ENCODE data around the gene FBRS. TPM values are rescaled to one million over a fixed set of nuclear protein-coding genes. Genes with fewer than 3 reads are reported as not detected.

The FBRS gene
- total and polyA plus RNA-seq, 2 of the 13 experiments (the other 11 are each of a cell fraction or from before 2014, with no cell fraction given): 13.7 to 16.2 TPM

DNA sequence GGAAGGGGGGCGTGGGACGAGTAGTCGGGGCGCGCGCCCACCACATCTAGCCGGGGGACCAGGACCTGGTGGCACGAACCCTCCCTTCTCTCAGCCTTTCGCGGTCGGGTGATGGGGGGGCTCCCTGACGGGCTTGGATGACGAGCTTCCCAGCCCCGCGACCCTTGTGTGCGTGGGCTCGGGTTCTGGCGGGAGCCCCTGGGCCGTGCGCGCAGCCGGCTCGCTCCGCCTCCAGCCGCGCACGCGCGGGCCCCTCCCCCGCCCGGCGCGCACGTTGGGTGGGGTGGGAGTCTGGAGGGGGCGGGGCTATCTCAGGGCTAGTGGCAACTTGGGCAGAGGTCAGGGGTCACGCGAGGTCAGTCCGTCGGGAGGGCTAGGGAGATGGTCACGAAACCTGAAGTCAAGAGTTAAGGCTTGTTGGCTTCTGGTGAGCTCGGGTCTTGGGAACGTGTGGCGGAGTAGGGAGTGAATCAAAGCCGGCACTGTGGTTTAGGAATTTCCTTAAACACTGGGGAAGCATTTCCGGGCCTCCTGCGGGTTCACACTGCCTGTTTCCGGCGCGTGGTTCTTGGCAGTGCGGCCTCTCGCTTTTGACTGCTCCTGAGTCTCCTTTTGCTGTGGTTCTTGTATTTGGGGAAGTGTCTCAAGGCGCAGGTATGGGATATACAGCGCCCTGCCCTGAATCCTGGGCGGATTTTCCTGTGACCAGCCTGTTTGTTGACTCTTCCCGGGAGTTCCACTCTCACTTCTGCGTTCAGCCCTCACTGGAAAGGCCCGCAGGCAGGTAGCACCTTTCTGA is 40.8 kb downstream of the FBRS start, which contains the start of gene SRCAP (continued):
- TF ChIP-seq ZBTB34 (CRISPR knock-in tag; IDR thresholded peaks at IDR 0.05) (peak; percentile 7; the same call in 1 of the 2 replicates), ZSCAN20 (CRISPR knock-in tag; IDR thresholded peaks at IDR 0.05; ENCODE audit: borderline replicate concordance) (no peak), MIER3 (CRISPR knock-in tag; IDR thresholded peaks at IDR 0.05; ENCODE audit: borderline replicate concordance) (peak; percentile 26; the same call in 1 of the 2 replicates), KDM5A (IDR thresholded peaks at IDR 0.05; ENCODE audit: borderline replicate concordance, low read length) (peak; percentile 72), ZNF451 (CRISPR knock-in tag; IDR thresholded peaks at IDR 0.05) (no peak), EEA1 (CRISPR knock-in tag; IDR thresholded peaks at IDR 0.05; ENCODE audit: borderline replicate concordance) (peak; percentile 80; the same call in 1 of the 2 replicates), ETS1 (CRISPR knock-in tag; IDR thresholded peaks at IDR 0.05) (peak; percentile 85; the same call in 1 of the 2 replicates), ZNF367 (CRISPR knock-in tag; IDR thresholded peaks at IDR 0.05; ENCODE audit: borderline replicate concordance) (no peak), SSRP1 (CRISPR knock-in tag; IDR thresholded peaks at IDR 0.05) (peak; percentile 64; the same call in 1 of the 2 replicates), ZNF362 (CRISPR knock-in tag; IDR thresholded peaks at IDR 0.05; ENCODE audit: borderline replicate concordance) (no peak), ZNF142 (CRISPR knock-in tag; IDR thresholded peaks at IDR 0.05) (peak; percentile 41; the same call in 1 of the 2 replicates), CREM (IDR thresholded peaks at IDR 0.05) (peak; percentile 63), CREM (CRISPR knock-in tag; IDR thresholded peaks at IDR 0.05) (no peak), CBX2 (IDR thresholded peaks at IDR 0.05; ENCODE audit: low read depth, low read length) (no peak), CBX2 (CRISPR knock-in tag; IDR thresholded peaks at IDR 0.05; ENCODE audit: low read depth) (peak; percentile 87; the same call in 1 of the 2 replicates)
- TF ChIP-seq, protein P1, sequence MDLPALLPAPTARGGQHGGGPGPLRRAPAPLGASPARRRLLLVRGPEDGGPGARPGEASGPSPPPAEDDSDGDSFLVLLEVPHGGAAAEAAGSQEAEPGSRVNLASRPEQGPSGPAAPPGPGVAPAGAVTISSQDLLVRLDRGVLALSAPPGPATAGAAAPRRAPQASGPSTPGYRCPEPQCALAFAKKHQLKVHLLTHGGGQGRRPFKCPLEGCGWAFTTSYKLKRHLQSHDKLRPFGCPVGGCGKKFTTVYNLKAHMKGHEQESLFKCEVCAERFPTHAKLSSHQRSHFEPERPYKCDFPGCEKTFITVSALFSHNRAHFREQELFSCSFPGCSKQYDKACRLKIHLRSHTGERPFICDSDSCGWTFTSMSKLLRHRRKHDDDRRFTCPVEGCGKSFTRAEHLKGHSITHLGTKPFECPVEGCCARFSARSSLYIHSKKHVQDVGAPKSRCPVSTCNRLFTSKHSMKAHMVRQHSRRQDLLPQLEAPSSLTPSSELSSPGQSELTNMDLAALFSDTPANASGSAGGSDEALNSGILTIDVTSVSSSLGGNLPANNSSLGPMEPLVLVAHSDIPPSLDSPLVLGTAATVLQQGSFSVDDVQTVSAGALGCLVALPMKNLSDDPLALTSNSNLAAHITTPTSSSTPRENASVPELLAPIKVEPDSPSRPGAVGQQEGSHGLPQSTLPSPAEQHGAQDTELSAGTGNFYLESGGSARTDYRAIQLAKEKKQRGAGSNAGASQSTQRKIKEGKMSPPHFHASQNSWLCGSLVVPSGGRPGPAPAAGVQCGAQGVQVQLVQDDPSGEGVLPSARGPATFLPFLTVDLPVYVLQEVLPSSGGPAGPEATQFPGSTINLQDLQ (CRISPR knock-in tag; IDR thresholded peaks at IDR 0.05): peak; percentile 90
